GM12878 (cell line): ENCODE results near the gene PMS1. TPM values are rescaled to one million over a fixed set of nuclear protein-coding genes. Genes with fewer than 3 reads are reported as not detected.
A peak's percentile ranks its signal among the peaks of the same experiment; 100 is the strongest.

Experiments
- ATAC-seq: fragments of 200-7000 bp; cut with Tn5 transposase; 3 replicates; pipeline ENCODE4 v1.9.1; 2020; ENCODE audit warnings: mild to moderate bottlenecking, moderate library complexity
- Bru-seq: library from RNA; stranded (reverse); fragments of 400-500 nt; gene quantifications from one replicate; lab custom pipeline; 2021; lab: Mats Ljungman, UMichigan
- BruChase-seq, 2 experiments: library from RNA; stranded (reverse); fragments of 400-500 nt; gene quantifications; one replicate each; lab custom pipeline; 2021; lab: Mats Ljungman, UMichigan
- BruUV-seq: library from RNA; stranded (reverse); fragments of 400-500 nt; replicated peaks from 2 replicates; lab custom pipeline; 2021; lab: Mats Ljungman, UMichigan
- CTCF ChIA-PET: fragments of 300-600 bp; sonication (Branson Sonifier 250); formaldehyde crosslinking; extraction: SDS; loops from one replicate; lab custom pipeline; 2021; ENCODE audit warnings: inconsistent platforms; lab: Yijun Ruan, JAX
- POLR2A ChIA-PET: fragments of 350-600 bp; formaldehyde crosslinking; extraction: SDS; loops from one replicate; lab custom pipeline; 2021; ENCODE audit warnings: inconsistent platforms; lab: Charles Lee
- RAD21 ChIA-PET: fragments of 300-600 bp; sonication (Branson Sonifier 250); formaldehyde crosslinking; loops from one replicate; lab custom pipeline; 2023; ENCODE audit warnings: antibody characterized with exemption; ENCODE audit not compliant: unreplicated experiment; lab: Charles Lee
- SMC1A ChIA-PET: fragments of 300-600 bp; sonication (Branson Sonifier 250); formaldehyde crosslinking; loops from one replicate; lab custom pipeline; 2023; ENCODE audit not compliant: unreplicated experiment, uncharacterized antibody; lab: Charles Lee
- DNase-seq: peaks from one replicate; pipeline ENCODE4 v3.0.0-alpha.2; 2011; ENCODE audit warnings: low read depth, low spot score
- FAIRE-seq: peaks from 3 replicates; lab custom pipeline; 2011; peaks lifted over from hg19 to GRCh38; lab: Jason Lieb, UNC
- H2AFZ ChIP-seq: 2 replicates; pipeline ENCODE4 v1.6.0; 2011; ENCODE audit warnings: low read depth, low read length, control low read depth; ENCODE audit not compliant: control insufficient read depth
- H3K27ac ChIP-seq: 2 replicates; pipeline ENCODE4 v1.5.1; 2011; ENCODE audit warnings: control low read depth; ENCODE audit not compliant: control insufficient read depth, insufficient read depth
- H3K27me3 ChIP-seq, 2 experiments: replicated peaks in 1 of 2; 2 replicates each; pipeline versions ENCODE4 v1.6.0 to v1.6.1; 2011; ENCODE audit warnings: low read length in 1 of 2; ENCODE audit not compliant: control insufficient read depth in 2 of 2, insufficient read depth in 2 of 2
- H3K36me3 ChIP-seq, 2 experiments: 2 replicates each; pipeline ENCODE4 v1.5.1; 2011; ENCODE audit warnings: low read length in 1 of 2; ENCODE audit not compliant: control insufficient read depth in 2 of 2, insufficient read depth in 2 of 2
- H3K4me1 ChIP-seq: 2 replicates; pipeline ENCODE4 v1.6.1; 2011; ENCODE audit warnings: mild to moderate bottlenecking, low read length, moderate library complexity, mixed read lengths; ENCODE audit not compliant: control insufficient read depth, insufficient read depth
- H3K4me2 ChIP-seq: 2 replicates; pipeline ENCODE4 v1.6.0; 2011; ENCODE audit warnings: control low read depth; ENCODE audit not compliant: control insufficient read depth, insufficient read depth
- H3K4me3 ChIP-seq: fragments of 200-600 bp; sonication (generic); 2 replicates; pipeline ENCODE4 v1.5.1; 2016
- H3K79me2 ChIP-seq: 2 replicates; pipeline ENCODE4 v1.6.0; 2011; ENCODE audit warnings: low read length; ENCODE audit not compliant: control insufficient read depth, insufficient read depth
- H3K9ac ChIP-seq: 2 replicates; pipeline ENCODE4 v1.8.0; 2011; ENCODE audit warnings: low read length, control low read depth, mixed read lengths; ENCODE audit not compliant: control insufficient read depth, insufficient read depth
- H3K9me3 ChIP-seq: replicated peaks from 3 replicates; pipeline ENCODE4 v1.5.1; 2011; ENCODE audit warnings: mild to moderate bottlenecking, low read length; ENCODE audit not compliant: control insufficient read depth, insufficient read depth
- H4K20me1 ChIP-seq: 2 replicates; pipeline ENCODE4 v1.6.0; 2011; ENCODE audit not compliant: control insufficient read depth, insufficient read depth
- CBX5 ChIP-seq: sonication (generic); IDR thresholded peaks from 2 replicates; pipeline ENCODE4 v1.6.1; 2016; ENCODE audit warnings: low read depth, moderate library complexity, mild to moderate bottlenecking, inconsistent platforms
- LARP7 ChIP-seq: fragments of 450-650 bp; IDR thresholded peaks from 2 replicates; pipeline ENCODE4 v1.6.1; 2017; ENCODE audit warnings: mild to moderate bottlenecking
- MTA2 ChIP-seq: fragments of 450-650 bp; IDR thresholded peaks from 2 replicates; pipeline ENCODE4 v1.6.1; 2016; ENCODE audit warnings: low read depth, mild to moderate bottlenecking, moderate library complexity
- NR2F1 ChIP-seq: fragments of 450-650 bp; conservative IDR thresholded peaks from 2 replicates; pipeline ENCODE4 v1.6.1; 2017; ENCODE audit warnings: mild to moderate bottlenecking
- RB1 ChIP-seq: fragments of 450-650 bp; formaldehyde crosslinking; IDR thresholded peaks from 2 replicates; pipeline ENCODE4 v1.6.1; 2017; ENCODE audit warnings: mild to moderate bottlenecking, borderline replicate concordance
- RUNX3 ChIP-seq: IDR thresholded peaks from 2 replicates; pipeline ENCODE4 v1.6.1; 2012; ENCODE audit warnings: low read length, inconsistent platforms
- TBL1XR1 ChIP-seq: IDR thresholded peaks from 2 replicates; pipeline ENCODE4 v1.6.1; 2012; ENCODE audit warnings: low read depth, low read length, improper control_type of control experiment
- YY1 ChIP-seq: IDR thresholded peaks from 2 replicates; pipeline ENCODE4 v1.6.1; 2011; ENCODE audit warnings: low read depth, mild to moderate bottlenecking, low read length
- ZSCAN29 ChIP-seq: fragments of 450-650 bp; IDR thresholded peaks from 2 replicates; pipeline ENCODE4 v1.6.1; 2017; ENCODE audit warnings: mild to moderate bottlenecking, moderate library complexity
- WGBS: methylation state at CpG from one replicate; pipeline ENCODE4 v1.1.6; 2016; ENCODE audit warnings: low lambda C conversion rate; ENCODE audit not compliant: insufficient replicate concordance, insufficient coverage; ENCODE audit errors: missing lambda C conversion rate; 5-methylcytosine and 5-hydroxymethylcytosine counted together
- in situ Hi-C: fragments of 300-500 bp; cut with MboI; formaldehyde crosslinking; loops from 9 replicates; pipeline ENCODE4 v1.14.3; 2018; ENCODE audit warnings: mixed read lengths
- intact Hi-C: fragments of 100-400 bp; cut with micrococcal nuclease; formaldehyde crosslinking; loops from one replicate; pipeline ENCODE4 v1.14.2; 2022; ENCODE audit not compliant: unreplicated experiment
- long read RNA-seq, 2 experiments: library from polyadenylated mRNA; unstranded; transcript quantifications; one replicate each; pipeline ENCODE4 v2.0.0, GENCODE V29; 2019 to 2020
- polyA minus RNA-seq, 3 experiments: library from RNA; depleted of rRNA, polyadenylated mRNA; stranded (reverse); fragments of >200 nt; gene quantifications; 2 replicates each; pipeline ENCODE4 v1.2.3, GENCODE V29; 2011
- polyA plus RNA-seq, 11 experiments: library from polyadenylated mRNA; depleted of rRNA in 4 of 11; unstranded in 6 of 11; stranded (reverse) in 5 of 11; fragments of >200 nt; fragmentation: Nextera tagmentation in 4 of 11; fragmentation: Illumina TruSeq in 1 of 11; extraction: Ambion mirVana in 4 of 11; extraction: Trizol in 1 of 11; gene quantifications; 1 replicate in 1 of 11; 2 replicates in 10 of 11; pipeline versions ENCODE4 v1.2.1 to v1.2.3, GENCODE V29; 2011 to 2016; ENCODE audit warnings: inconsistent platforms in 2 of 11, missing spikeins in 2 of 11, low read depth in 1 of 11
- total RNA-seq, 4 experiments: library from RNA; depleted of rRNA in 3 of 4; stranded (reverse); fragments of >200 nt in 3 of 4; fragmentation: Illumina TruSeq in 1 of 4; extraction: Trizol in 1 of 4; gene quantifications; 2 replicates each; pipeline versions ENCODE4 v1.2.1 to v1.2.3, GENCODE V29; 2013 to 2021
- TF ChIP-seq, protein P1 (sequence below): fragments of 450-650 bp; conservative IDR thresholded peaks from 2 replicates; pipeline ENCODE4 v1.6.1; 2017; ENCODE audit warnings: mild to moderate bottlenecking, moderate library complexity
- TF ChIP-seq, protein P2 (sequence below): IDR thresholded peaks from 2 replicates; pipeline ENCODE4 v1.6.1; 2011; ENCODE audit warnings: mild to moderate bottlenecking, low read depth, low read length, moderate library complexity; ENCODE audit not compliant: insufficient replicate concordance
- TF ChIP-seq, protein P3 (sequence below): fragments of 450-650 bp; IDR thresholded peaks from 2 replicates; pipeline ENCODE4 v1.6.1; 2017; ENCODE audit warnings: low read depth, mild to moderate bottlenecking, moderate library complexity

PMS1 gene
- total RNA-seq (2013; cell fraction: nucleolus; rRNA removed) = 80.9 and 86.7 TPM in 2 replicates
- total RNA-seq (2014; rRNA removed) = 26.4 and 32.7 TPM in 2 replicates
- 43.3 and 43.5 TPM in 2 replicates for total RNA-seq (2014; rRNA removed; fragmentation: Illumina TruSeq; extraction: Trizol)
- total RNA-seq (2021) = 35.9 and 36.5 TPM in 2 replicates
- 5.9 TPM for polyA plus RNA-seq (2011; ENCODE audit: low read depth)
- 19.6 and 33.2 TPM in 2 replicates for polyA plus RNA-seq (2011; rRNA removed)
- 7.8 and 8.5 TPM in 2 replicates for polyA plus RNA-seq (2011; cell fraction: cytosol; rRNA removed)
- 21.7 and 22.7 TPM in 2 replicates for polyA plus RNA-seq (2011; cell fraction: nucleus; rRNA removed)
- 11.9 and 14.8 TPM in 2 replicates for polyA plus RNA-seq (2012)
- polyA plus RNA-seq (2014; fragmentation: Illumina TruSeq; extraction: Trizol) = 32.5 and 43.9 TPM in 2 replicates
- polyA plus RNA-seq (2014; fragmentation: Nextera tagmentation; extraction: Ambion mirVana) = 10 to 100 TPM; 18.7 to 19.2 TPM
- 16.5 and 21.3 TPM in 2 replicates for polyA plus RNA-seq (2014; rRNA removed)
- 10 to 100 TPM; 44.3 to 50.6 TPM for polyA plus RNA-seq (2016; fragmentation: Nextera tagmentation; extraction: Ambion mirVana)
- 17.8 and 18.2 TPM in 2 replicates for polyA minus RNA-seq (2011; rRNA and poly(A)+ RNA removed)
- polyA minus RNA-seq (2011; cell fraction: cytosol; rRNA and poly(A)+ RNA removed) = 14.6 and 17.2 TPM in 2 replicates
- polyA minus RNA-seq (2011; cell fraction: nucleus; rRNA and poly(A)+ RNA removed) = 26.4 and 37.1 TPM in 2 replicates
- percentile 75 among the genes with signal in this experiment for Bru-seq, nascent RNA
- BruChase-seq, experiment 1, labeled RNA remaining after a 6-hour chase = percentile 76 among the genes with signal in this experiment
- BruChase-seq, experiment 2, labeled RNA remaining after a 2-hour chase = percentile 80 among the genes with signal in this experiment
- long read RNA-seq, experiment 1, partial matches to known transcripts = 12 of 24 reads
- long read RNA-seq, experiment 1, other reads (novel, unspliced or antisense) = 5 of 24 reads
- long read RNA-seq, experiment 2, transcript PMS1-202 (5 exons, 948 nt) = major isoform, 10 of 140 reads
- long read RNA-seq, experiment 2, transcript PMS1-213 (13 exons, 3,225 nt) = minor isoform, 7 of 140 reads
- long read RNA-seq, experiment 2, partial matches to known transcripts = 86 of 140 reads
- long read RNA-seq, experiment 2, other reads (novel, unspliced or antisense) = 36 of 140 reads

DNA sequence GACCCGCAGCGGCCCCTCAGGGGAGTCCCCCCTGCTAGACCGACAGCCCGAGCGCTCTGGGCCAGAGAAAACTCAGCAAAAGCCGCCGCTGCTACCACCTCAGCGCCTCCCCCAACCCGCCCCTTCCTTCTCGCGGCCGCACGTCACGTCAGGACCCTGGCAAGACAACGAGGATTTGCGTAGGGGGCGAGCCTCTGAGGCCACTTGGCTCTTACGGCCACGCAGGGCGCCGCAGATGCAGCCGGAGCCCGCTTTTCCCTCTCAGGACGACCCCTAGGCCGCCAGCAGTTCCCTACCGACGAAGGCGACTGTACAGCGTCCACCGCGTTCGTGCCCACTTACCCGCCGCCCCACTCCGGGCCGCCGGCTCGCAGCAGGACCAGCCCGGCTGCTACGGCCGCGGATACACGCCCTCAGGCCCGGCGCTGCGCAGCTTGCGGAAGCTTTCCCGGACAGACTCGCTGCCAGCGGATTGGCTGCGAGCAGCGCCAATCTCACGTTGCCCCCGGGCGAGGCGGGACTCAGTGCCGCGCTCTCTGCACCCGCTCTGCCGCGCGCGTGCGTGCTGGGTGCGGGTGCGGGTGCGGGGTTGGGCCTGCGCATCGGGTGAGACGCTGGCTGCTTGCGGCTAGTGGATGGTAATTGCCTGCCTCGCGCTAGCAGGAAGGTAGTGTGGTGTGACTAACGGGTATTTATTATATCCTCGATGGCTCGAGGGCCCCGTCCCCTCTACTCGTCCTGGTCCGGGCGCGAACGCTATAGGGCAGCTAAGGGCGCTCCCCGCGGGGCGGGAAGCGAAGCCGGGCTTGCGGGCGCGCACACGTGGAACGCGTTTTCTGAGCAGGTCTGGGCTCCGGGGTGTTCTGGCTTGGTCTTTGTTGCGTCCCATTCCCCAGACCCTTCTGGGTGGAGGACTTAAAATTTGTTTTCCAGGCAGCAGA lies at the start of gene PMS1, which contains the start of gene ORMDL1:
Gene PMS1 (plus strand): TSS at position 524 of the 941 bp plus-strand sequence. CDS start 7,360 bp downstream, outside the sequence.
Gene ORMDL1 (minus strand): TSS at position 413 of the 941 bp plus-strand sequence. CDS start 1,744 bp downstream, outside the sequence.
- ChIA-PET POLR2A (interaction anchor here (1.0 to 3.7 kb wide), 2 partner anchors 22 to 73 kb away, joined by 3 to 23 read pairs; partner anchors contain the start of gene OSGEPL1), RAD21 (interaction anchor here (0.6 to 1.7 kb wide), 4 partner anchors 20 to 123 kb away, joined by 3 to 7 read pairs (median 4); partner anchors contain the start of genes ASNSD1 and OSGEPL1), CTCF (interaction anchor here (1.0 to 3.2 kb wide), 2 partner anchors 21 to 23 kb away, joined by 3 to 14 read pairs; partner anchors contain the start of gene OSGEPL1), SMC1A (interaction anchor here (1.1 to 1.2 kb wide), 2 partner anchors 14 to 20 kb away, joined by 3 read pairs; no protein-coding TSS in a partner anchor)
- Histone ChIP-seq H3K27ac (peak within 1 kb of the TSS; percentile 92), H4K20me1 (no peaks in the 10 kb centered on the region), H3K4me3 (peak within 1 kb of the TSS; percentile 86), H3K9me3 (no peaks in the 10 kb centered on the region; the same call in 2 of the 3 replicates), H3K36me3 (peaks cover 0 to 9% of the 10 kb centered on the region in 2 experiments; a peak in 1 of 4 replicates), H3K4me1 (peaks cover 4% of the 10 kb centered on the region; the same call in 1 of the 2 replicates), H3K9ac (peak within 1 kb of the TSS; percentile 83), H3K27me3 (no peaks in the 10 kb centered on the region), H2AFZ (peak within 1 kb of the TSS; percentile 95), H3K4me2 (peak within 1 kb of the TSS; percentile 78), H3K79me2 (peaks cover 78% of the 10 kb centered on the region)
- DNase-seq (peak; percentile 86), FAIRE-seq (peak; percentile 66), ATAC-seq (peak; percentile 95)
- in situ Hi-C loops (no loop called here), intact Hi-C loops (loop anchor here (1.0 to 5.0 kb wide), 4 partner anchors 21 to 748 kb away; partner anchors contain the start of genes ASNSD1, HIBCH and NEMP2)
- no TSS peak for BruUV-seq
- WGBS = under 1% methylated on average over 92 of the region's 96 CpGs
- TF ChIP-seq RB1 (peak; percentile 93), ZSCAN29 (peak; percentile 55; the same call in 1 of the 2 replicates), MTA2 (peak; percentile 31; the same call in 1 of the 2 replicates), CBX5 (peak; percentile 75; the same call in 1 of the 2 replicates), TBL1XR1 (peak; percentile 6; the same call in 1 of the 2 replicates), RUNX3 (peak; percentile 49), YY1 (peak; percentile 24; the same call in 1 of the 2 replicates), LARP7 (peak; percentile 72), NR2F1 (peak; percentile 60)
- TF ChIP-seq, protein P1, sequence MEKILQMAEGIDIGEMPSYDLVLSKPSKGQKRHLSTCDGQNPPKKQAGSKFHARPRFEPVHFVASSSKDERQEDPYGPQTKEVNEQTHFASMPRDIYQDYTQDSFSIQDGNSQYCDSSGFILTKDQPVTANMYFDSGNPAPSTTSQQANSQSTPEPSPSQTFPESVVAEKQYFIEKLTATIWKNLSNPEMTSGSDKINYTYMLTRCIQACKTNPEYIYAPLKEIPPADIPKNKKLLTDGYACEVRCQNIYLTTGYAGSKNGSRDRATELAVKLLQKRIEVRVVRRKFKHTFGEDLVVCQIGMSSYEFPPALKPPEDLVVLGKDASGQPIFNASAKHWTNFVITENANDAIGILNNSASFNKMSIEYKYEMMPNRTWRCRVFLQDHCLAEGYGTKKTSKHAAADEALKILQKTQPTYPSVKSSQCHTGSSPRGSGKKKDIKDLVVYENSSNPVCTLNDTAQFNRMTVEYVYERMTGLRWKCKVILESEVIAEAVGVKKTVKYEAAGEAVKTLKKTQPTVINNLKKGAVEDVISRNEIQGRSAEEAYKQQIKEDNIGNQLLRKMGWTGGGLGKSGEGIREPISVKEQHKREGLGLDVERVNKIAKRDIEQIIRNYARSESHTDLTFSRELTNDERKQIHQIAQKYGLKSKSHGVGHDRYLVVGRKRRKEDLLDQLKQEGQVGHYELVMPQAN = peak; percentile 19
- TF ChIP-seq, protein P2, sequence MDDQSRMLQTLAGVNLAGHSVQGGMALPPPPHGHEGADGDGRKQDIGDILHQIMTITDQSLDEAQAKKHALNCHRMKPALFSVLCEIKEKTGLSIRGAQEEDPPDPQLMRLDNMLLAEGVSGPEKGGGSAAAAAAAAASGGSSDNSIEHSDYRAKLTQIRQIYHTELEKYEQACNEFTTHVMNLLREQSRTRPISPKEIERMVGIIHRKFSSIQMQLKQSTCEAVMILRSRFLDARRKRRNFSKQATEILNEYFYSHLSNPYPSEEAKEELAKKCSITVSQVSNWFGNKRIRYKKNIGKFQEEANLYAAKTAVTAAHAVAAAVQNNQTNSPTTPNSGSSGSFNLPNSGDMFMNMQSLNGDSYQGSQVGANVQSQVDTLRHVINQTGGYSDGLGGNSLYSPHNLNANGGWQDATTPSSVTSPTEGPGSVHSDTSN = peak; percentile 98
- TF ChIP-seq, protein P3, sequence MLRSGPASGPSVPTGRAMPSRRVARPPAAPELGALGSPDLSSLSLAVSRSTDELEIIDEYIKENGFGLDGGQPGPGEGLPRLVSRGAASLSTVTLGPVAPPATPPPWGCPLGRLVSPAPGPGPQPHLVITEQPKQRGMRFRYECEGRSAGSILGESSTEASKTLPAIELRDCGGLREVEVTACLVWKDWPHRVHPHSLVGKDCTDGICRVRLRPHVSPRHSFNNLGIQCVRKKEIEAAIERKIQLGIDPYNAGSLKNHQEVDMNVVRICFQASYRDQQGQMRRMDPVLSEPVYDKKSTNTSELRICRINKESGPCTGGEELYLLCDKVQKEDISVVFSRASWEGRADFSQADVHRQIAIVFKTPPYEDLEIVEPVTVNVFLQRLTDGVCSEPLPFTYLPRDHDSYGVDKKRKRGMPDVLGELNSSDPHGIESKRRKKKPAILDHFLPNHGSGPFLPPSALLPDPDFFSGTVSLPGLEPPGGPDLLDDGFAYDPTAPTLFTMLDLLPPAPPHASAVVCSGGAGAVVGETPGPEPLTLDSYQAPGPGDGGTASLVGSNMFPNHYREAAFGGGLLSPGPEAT = peak; percentile 97
